PC-9 (cell line): ENCODE results near the gene C4orf51. TPM values are rescaled to one million over a fixed set of nuclear protein-coding genes. Genes with fewer than 3 reads are reported as not detected.
A peak's percentile ranks its signal among the peaks of the same experiment; 100 is the strongest.

Source experiments
- BruUV-seq: library from RNA; stranded (reverse); fragments of 400-500 nt; replicated peaks from 2 replicates; lab custom pipeline; 2021; lab: Mats Ljungman, UMichigan
- CTCF ChIA-PET: fragments of 300-600 bp; sonication (Branson Sonifier 250); formaldehyde crosslinking; loops from one replicate; lab custom pipeline; 2022; ENCODE audit warnings: antibody characterized with exemption; lab: Charles Lee
- POLR2A ChIA-PET: fragments of 300-600 bp; sonication (Branson Sonifier 250); formaldehyde crosslinking; loops from one replicate; lab custom pipeline; 2022; ENCODE audit warnings: antibody characterized with exemption; ENCODE audit not compliant: unreplicated experiment; lab: Charles Lee
- DNase-seq, 2 experiments: peaks; one replicate each; pipeline versions ENCODE4 v3.0.0 to v3.0.0-alpha.2; 2015 to 2022; ENCODE audit warnings: mixed read lengths in 1 of 2
- H2AFZ ChIP-seq: fragments of 200-600 bp; sonication (generic); 2 replicates; pipeline ENCODE4 v1.8.1; 2017; ENCODE audit warnings: antibody characterized with exemption
- H3F3A ChIP-seq: fragments of 200-600 bp; sonication (generic); 2 replicates; pipeline ENCODE4 v1.8.1; 2017; ENCODE audit warnings: antibody characterized with exemption, mild to moderate bottlenecking, low read depth; ENCODE audit not compliant: insufficient read depth
- H3K27ac ChIP-seq: fragments of 200-600 bp; sonication (generic); 2 replicates; pipeline ENCODE4 v1.6.1; 2016; ENCODE audit warnings: mixed run types
- H3K27me3 ChIP-seq: fragments of 200-600 bp; sonication (generic); 2 replicates; pipeline ENCODE4 v1.6.1; 2016; ENCODE audit warnings: low read depth, mixed run types; ENCODE audit not compliant: insufficient read depth
- H3K36me3 ChIP-seq: fragments of 200-600 bp; sonication (generic); 2 replicates; pipeline ENCODE4 v1.6.1; 2016; ENCODE audit warnings: low read depth, mixed run types
- H3K4me1 ChIP-seq: fragments of 200-600 bp; sonication (generic); replicated peaks from 2 replicates; pipeline ENCODE4 v1.6.1; 2016; ENCODE audit warnings: mixed run types; ENCODE audit not compliant: insufficient read depth
- H3K4me2 ChIP-seq: fragments of 200-600 bp; sonication (generic); 2 replicates; pipeline ENCODE4 v1.6.1; 2017; ENCODE audit warnings: mixed run types
- H3K4me3 ChIP-seq: fragments of 200-600 bp; sonication (generic); 2 replicates; pipeline ENCODE4 v1.6.1; 2016; ENCODE audit warnings: mixed run types
- H3K79me2 ChIP-seq: fragments of 200-600 bp; sonication (generic); 2 replicates; pipeline ENCODE4 v1.6.1; 2017; ENCODE audit warnings: low read depth, mixed run types
- H3K9me2 ChIP-seq: fragments of 200-600 bp; sonication (generic); 2 replicates; pipeline ENCODE4 v1.8.1; 2017; ENCODE audit warnings: mild to moderate bottlenecking; ENCODE audit not compliant: insufficient read depth
- H3K9me3 ChIP-seq: fragments of 200-600 bp; sonication (generic); 2 replicates; pipeline ENCODE4 v1.8.1; 2016; ENCODE audit warnings: low read depth; ENCODE audit not compliant: insufficient read depth
- H4K20me1 ChIP-seq: fragments of 200-600 bp; sonication (generic); 2 replicates; pipeline ENCODE4 v1.8.1; 2017; ENCODE audit not compliant: insufficient read depth
- EZH2 ChIP-seq: fragments of 200-600 bp; sonication (generic); IDR thresholded peaks from 2 replicates; pipeline ENCODE4 v1.8.0; 2017; ENCODE audit warnings: antibody characterized with exemption, low read depth
- intact Hi-C: fragments of 100-400 bp; cut with micrococcal nuclease; formaldehyde crosslinking; loops from one replicate; pipeline ENCODE4 v1.10.0; 2022; ENCODE audit not compliant: unreplicated experiment
- total RNA-seq: library from RNA; stranded (reverse); gene quantifications from 2 replicates; pipeline ENCODE4 v1.2.3, GENCODE V29; 2021
- TF ChIP-seq, protein P1 (sequence below): fragments of 200-600 bp; sonication (generic); conservative IDR thresholded peaks from 2 replicates; pipeline ENCODE4 v1.6.1; 2017; ENCODE audit warnings: mixed run types, antibody characterized with exemption, mild to moderate bottlenecking, moderate library complexity

The C4orf51 gene
- total RNA-seq, 1 experiment from 2014 or later, result not detected

DNA sequence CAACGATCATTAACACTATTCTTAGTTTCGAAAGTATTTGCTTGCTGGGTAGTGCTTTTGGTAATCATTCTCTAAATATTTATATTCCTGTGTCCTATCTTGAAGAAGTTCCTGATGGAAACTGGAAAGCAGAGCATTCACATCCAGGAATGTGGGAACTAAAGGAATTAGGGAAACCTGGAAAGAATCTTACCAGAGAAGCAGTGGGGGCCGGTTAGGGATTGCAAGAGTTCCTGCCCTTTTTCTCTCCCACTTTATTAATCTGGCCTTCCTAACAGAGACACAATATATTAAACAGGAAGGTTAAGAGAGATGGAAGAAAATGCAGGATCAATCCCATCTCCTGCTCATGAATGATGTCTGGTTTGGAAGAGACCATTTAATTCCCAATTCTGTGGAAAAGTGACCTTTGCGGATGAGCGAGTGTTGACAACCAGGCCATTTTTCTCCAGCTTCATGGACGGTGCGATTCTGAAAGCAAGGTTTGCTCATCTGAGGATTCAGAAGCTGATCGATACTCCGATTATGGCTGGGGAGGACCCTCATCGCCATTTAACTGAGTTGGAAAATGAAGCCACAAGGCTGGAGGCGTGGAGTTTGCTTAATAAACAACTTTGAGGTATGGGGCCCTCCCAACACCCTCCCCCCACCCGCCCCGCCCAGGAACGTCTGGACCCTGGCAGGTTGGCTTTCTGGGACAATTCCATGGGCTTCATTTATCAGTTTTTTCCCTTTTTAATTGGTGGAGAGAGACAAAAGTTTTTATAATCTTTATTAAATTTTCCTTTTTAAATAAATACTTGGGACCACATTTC is 52.3 kb downstream of the C4orf51 start:
- Histone ChIP-seq H3K4me3 (peak overlapping the region; percentile 54; the same call in 1 of the 2 replicates), H3K4me2 (peak overlapping the region; percentile 79), H2AFZ (peak overlapping the region; percentile 28; the same call in 1 of the 2 replicates), H3K9me2 (no peaks in the 10 kb centered on the region), H3K27me3 (no peaks in the 10 kb centered on the region), H3K79me2 (no peaks in the 10 kb centered on the region), H3F3A (peaks cover 32% of the 10 kb centered on the region), H3K27ac (peak overlapping the region; percentile 100), H3K36me3 (no peaks in the 10 kb centered on the region), H3K4me1 (peaks cover 41% of the 10 kb centered on the region), H4K20me1 (no peaks in the 10 kb centered on the region), H3K9me3 (no peaks in the 10 kb centered on the region)
- POLR2A ChIA-PET, result interaction anchor here (0.6 to 0.8 kb wide), 6 partner anchors 37 to 248 kb away, joined by 3 to 17 read pairs (median 5); partner anchors contain the start of gene C4orf51
- TSS peak; percentile 41 for BruUV-seq
- CTCF ChIA-PET, result no interaction called here
- no peak for TF ChIP-seq EZH2
- TF ChIP-seq, protein P1, sequence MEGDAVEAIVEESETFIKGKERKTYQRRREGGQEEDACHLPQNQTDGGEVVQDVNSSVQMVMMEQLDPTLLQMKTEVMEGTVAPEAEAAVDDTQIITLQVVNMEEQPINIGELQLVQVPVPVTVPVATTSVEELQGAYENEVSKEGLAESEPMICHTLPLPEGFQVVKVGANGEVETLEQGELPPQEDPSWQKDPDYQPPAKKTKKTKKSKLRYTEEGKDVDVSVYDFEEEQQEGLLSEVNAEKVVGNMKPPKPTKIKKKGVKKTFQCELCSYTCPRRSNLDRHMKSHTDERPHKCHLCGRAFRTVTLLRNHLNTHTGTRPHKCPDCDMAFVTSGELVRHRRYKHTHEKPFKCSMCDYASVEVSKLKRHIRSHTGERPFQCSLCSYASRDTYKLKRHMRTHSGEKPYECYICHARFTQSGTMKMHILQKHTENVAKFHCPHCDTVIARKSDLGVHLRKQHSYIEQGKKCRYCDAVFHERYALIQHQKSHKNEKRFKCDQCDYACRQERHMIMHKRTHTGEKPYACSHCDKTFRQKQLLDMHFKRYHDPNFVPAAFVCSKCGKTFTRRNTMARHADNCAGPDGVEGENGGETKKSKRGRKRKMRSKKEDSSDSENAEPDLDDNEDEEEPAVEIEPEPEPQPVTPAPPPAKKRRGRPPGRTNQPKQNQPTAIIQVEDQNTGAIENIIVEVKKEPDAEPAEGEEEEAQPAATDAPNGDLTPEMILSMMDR, result no peak
- no peak for DNase-seq
- intact Hi-C loops, result loop anchor here (5.0 to 10.0 kb wide), 3 partner anchors 445 to 1885 kb away; partner anchors contain the start of genes LSM6 and TMEM184C

DNA sequence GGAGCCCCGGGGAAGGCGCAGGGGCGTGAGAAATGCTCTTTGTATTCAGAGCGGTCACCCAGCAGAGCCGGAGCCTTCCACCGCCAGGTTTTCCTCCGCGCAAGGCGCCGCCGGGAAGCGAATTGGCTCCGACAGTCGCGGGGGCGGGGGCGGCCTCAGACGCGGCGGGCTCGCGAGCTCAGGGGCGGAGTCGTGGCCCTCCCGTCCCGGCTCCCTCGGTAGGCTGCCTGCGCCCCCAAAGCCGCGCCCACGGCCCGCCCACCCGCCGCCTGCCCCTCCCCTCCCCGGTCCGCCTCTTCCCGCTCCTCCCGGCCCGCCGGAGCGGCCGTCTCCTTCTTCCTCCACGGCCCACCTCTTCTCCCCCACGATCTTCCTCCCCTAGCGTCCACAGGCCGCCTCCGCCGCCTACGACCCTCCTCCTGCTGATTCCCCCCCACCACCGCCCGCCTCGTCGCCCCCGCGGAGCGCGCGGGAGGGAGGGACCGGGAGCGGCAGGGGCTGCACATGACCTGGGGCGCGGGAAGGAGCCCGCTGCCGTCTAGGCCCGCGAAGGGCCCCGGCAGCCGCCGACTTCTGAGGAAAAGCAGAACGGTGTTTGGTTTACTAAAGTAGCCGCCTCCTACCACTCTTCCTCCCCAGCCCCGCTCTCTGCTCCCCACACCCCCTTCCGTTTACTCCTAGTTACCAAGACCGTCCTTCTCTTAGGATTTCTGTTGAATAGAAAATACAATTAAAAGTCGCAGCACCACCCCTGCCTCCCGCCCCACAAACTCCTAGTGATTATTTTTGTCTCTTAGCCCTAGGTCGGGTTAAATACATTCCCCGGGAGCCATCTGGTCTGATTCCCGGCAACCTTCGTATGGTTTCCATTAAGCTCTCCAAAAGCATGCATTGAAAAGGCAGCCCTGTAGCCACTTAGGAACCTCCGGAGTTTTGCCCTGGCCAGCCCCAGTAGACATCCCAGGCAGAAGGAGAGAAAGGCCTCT is 53.2 kb downstream of the C4orf51 start:
- no peaks in the 10 kb centered on the region for H3K27me3 ChIP-seq
- H3K36me3 ChIP-seq, result no peaks in the 10 kb centered on the region
- ChIA-PET POLR2A (interaction anchor here (0.5 to 0.8 kb wide), 8 partner anchors 36 to 438 kb away, joined by 3 to 17 read pairs (median 4); partner anchors contain the start of gene C4orf51), CTCF (no interaction called here)
- H3K4me2 ChIP-seq, result peak overlapping the region; percentile 90
- intact Hi-C loops, result loop anchor here (5.0 to 10.0 kb wide), 3 partner anchors 444 to 1884 kb away; partner anchors contain the start of genes LSM6 and TMEM184C
- peak overlapping the region; percentile 65 for H3K4me3 ChIP-seq
- DNase-seq, result peak; percentile 75 to 96
- peaks cover 32% of the 10 kb centered on the region for H3F3A ChIP-seq
- H3K9me3 ChIP-seq, result no peaks in the 10 kb centered on the region
- H2AFZ ChIP-seq, result no peak overlapping the region; the same call in none of the 2 replicates
- TSS peak; percentile 29 for BruUV-seq
- no peaks in the 10 kb centered on the region for H3K9me2 ChIP-seq
- no peaks in the 10 kb centered on the region for H3K79me2 ChIP-seq
- H4K20me1 ChIP-seq, result no peaks in the 10 kb centered on the region
- peaks cover 41% of the 10 kb centered on the region for H3K4me1 ChIP-seq
- no peak for TF ChIP-seq EZH2
- TF ChIP-seq, protein P1, result no peak
- H3K27ac ChIP-seq, result peak overlapping the region; percentile 100
